Effector memory CD8-positive, alpha-beta T cell (primary cell): ENCODE measurements around the gene CBFA2T3.

ENCODE experiments used
- ATAC-seq: fragments of 150-1000 bp; cut with Tn5 transposase; replicated peaks from 2 replicates; pipeline ENCODE4 v1.10.0; 2021; ENCODE audit warnings: mild to moderate bottlenecking, moderate library complexity
- DNase-seq, 3 experiments: peaks; one replicate each; pipeline ENCODE4 v3.0.0; 2021
- H3K27ac Mint-ChIP-seq, 2 donors: one replicate each; pipeline ENCODE4 v1.8.0; 2022; ENCODE audit warnings: mild to moderate bottlenecking in 2 of 2, mixed read lengths in 2 of 2, moderate library complexity in 2 of 2
- H3K27me3 Mint-ChIP-seq, 2 donors: one replicate each; pipeline ENCODE4 v1.8.0; 2022; ENCODE audit warnings: mixed read lengths in 2 of 2
- H3K36me3 Mint-ChIP-seq: one replicate; pipeline ENCODE4 v1.8.0; 2022; ENCODE audit warnings: mild to moderate bottlenecking, moderate library complexity, mixed read lengths; ENCODE audit not compliant: insufficient read depth
- H3K4me1 Mint-ChIP-seq, 2 donors: one replicate each; pipeline ENCODE4 v1.8.0; 2022; ENCODE audit warnings: low read depth in 2 of 2, mixed read lengths in 2 of 2
- H3K4me3 Mint-ChIP-seq, 2 donors: one replicate each; pipeline ENCODE4 v1.8.0; 2022; ENCODE audit warnings: mild to moderate bottlenecking in 2 of 2, mixed read lengths in 2 of 2, moderate library complexity in 2 of 2
- H3K9me3 Mint-ChIP-seq, 2 donors: one replicate each; pipeline ENCODE4 v1.8.0; 2022; ENCODE audit warnings: mixed read lengths in 2 of 2

The CBFA2T3 gene

DNA sequence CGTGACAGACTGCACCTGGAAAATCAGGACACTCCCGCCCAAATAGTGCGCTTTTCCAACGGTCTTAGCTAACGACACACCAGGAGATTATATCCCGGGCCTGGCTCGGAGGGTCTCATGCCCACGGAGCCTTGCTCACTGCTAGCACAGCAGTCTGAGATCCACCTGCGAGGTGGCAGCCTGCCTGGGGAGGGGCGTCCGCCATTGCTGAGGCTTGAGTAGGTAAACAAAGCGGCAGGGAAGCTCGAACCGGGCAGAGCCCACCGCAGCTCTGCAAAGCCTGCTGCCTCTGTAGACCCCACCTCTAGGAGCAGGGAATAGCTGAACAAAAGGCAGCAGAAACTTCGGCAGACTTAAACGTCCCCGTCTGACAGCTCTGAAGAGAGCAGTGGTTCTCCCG, 125.4 kb downstream of the CBFA2T3 start:
- no peak for DNase-seq
- Mint-ChIP-seq H3K27me3 (no peaks in the 10 kb centered on the region), H3K27ac (no peak overlapping the region), H3K9me3 (no peaks in the 10 kb centered on the region), H3K36me3 (peaks cover 14% of the 10 kb centered on the region), H3K4me3 (no peak overlapping the region), H3K4me1 (peaks cover 7% of the 10 kb centered on the region in 2 donors)
- ATAC-seq: no peak

DNA sequence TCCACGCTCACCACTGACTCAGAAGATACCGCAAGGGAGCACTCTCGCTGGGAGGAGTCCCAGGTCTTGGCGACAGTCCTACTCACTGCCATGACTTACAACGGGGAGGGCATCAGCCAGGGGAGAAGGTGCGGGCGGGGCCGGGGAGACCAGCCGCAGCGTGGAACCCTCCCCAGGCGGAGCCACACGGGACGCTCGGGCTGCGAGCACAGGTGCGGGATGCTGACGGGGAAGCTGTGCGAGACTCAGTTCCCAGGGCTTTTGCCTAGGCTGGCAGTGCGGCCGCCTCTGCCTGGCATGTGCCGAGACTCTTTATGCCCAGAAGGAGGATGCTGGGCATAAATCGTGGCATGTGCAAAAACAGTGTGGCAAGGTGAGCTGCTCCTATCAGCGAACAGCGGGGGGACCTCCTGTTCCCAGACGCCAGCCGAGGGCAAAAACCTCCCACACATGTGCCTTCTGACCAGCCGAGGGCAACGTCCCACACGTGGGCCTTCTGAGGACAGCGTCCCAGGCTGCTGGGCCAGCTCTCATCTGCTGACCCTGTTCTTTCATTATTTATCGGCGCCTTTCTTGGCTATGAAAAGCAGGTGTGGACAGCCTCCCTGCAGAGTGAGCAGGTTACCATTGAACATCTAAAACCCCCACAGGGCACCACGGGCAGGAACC, 126.3 kb downstream of the CBFA2T3 start:
- no peak overlapping the region for H3K27ac Mint-ChIP-seq
- ATAC-seq (no peak), DNase-seq (no peak)
- H3K36me3 Mint-ChIP-seq: peaks cover 13% of the 10 kb centered on the region
- H3K4me1 Mint-ChIP-seq: peaks cover 7% of the 10 kb centered on the region in 2 donors
- no peaks in the 10 kb centered on the region for H3K27me3 Mint-ChIP-seq
- no peak overlapping the region for H3K4me3 Mint-ChIP-seq
- H3K9me3 Mint-ChIP-seq: no peaks in the 10 kb centered on the region

DNA sequence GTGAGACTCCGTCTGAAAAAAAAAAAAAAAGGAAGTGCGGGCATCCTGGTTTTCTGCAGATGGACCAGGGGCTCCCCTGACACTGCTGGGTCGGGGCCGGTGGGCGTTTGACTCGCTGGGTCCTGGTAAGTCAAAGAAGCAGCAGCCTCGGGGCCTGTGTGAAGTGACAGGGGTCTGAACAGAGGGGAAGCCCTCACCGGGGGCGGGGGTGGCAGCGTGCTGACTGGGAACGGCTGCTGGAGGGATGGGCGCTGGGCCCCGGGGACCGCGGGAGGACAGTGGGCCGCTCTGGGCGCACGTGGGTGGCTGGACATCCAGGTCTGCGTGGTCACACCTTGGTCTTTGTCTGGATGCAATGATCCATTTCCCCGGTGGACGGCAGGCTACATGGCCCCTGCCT, 128.4 kb downstream of the CBFA2T3 start:
- H3K4me1 Mint-ChIP-seq: peaks cover 0 to 3% of the 10 kb centered on the region in 2 donors
- no peaks in the 10 kb centered on the region for H3K27me3 Mint-ChIP-seq
- no peak for ATAC-seq
- no peak overlapping the region for H3K27ac Mint-ChIP-seq
- peaks cover 16% of the 10 kb centered on the region for H3K36me3 Mint-ChIP-seq
- no peak for DNase-seq
- no peak overlapping the region for H3K4me3 Mint-ChIP-seq
- H3K9me3 Mint-ChIP-seq: no peaks in the 10 kb centered on the region

DNA sequence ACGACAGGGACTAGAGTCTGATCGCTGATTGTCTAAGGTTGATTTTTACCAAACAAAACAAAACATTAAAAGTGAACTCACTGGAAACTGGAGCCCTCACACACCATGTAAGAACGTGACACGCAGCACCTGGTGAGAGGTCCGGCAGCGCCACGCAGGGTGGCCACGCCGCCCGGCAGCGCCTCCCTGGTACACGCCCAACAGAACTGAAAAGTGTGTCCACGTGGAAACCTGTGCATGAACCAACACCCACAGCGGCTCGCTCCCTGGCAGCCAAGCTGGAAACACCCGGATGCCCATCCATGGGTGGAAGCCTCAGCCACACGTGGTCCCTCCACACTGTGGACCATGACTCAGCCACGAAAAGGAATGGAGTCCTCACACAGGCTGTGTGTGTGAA, 129.4 kb downstream of the CBFA2T3 start:
- Mint-ChIP-seq H3K9me3 (no peaks in the 10 kb centered on the region), H3K27ac (no peak overlapping the region), H3K4me1 (peaks cover 0 to 6% of the 10 kb centered on the region in 2 donors), H3K27me3 (no peaks in the 10 kb centered on the region), H3K36me3 (peaks cover 22% of the 10 kb centered on the region), H3K4me3 (no peak overlapping the region)
- ATAC-seq: no peak
- DNase-seq: no peak

DNA sequence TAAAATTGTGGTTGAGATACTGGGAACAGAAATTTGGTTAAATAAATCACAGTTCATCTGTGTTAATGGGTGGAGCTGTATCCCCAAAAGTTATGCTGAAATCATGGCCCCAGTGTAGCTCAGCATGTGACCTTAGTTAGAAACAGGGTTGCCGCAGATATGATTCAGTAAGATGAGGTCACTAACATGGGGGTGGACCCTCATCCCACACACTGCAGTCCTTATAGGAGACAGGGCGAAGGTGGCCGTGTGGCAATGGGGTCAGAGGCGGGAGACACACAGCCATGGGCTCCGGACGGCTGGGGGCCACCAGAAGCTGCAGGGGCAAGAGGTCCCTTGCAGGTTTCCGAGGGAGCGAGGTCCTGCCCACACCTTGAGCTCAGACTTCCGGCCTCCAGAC, 130.9 kb downstream of the CBFA2T3 start:
- Mint-ChIP-seq H3K4me1 (peaks cover 4% of the 10 kb centered on the region in 2 donors), H3K36me3 (peaks cover 19% of the 10 kb centered on the region), H3K4me3 (no peak overlapping the region), H3K27me3 (no peaks in the 10 kb centered on the region), H3K27ac (no peak overlapping the region), H3K9me3 (no peaks in the 10 kb centered on the region)
- DNase-seq: no peak
- no peak for ATAC-seq

DNA sequence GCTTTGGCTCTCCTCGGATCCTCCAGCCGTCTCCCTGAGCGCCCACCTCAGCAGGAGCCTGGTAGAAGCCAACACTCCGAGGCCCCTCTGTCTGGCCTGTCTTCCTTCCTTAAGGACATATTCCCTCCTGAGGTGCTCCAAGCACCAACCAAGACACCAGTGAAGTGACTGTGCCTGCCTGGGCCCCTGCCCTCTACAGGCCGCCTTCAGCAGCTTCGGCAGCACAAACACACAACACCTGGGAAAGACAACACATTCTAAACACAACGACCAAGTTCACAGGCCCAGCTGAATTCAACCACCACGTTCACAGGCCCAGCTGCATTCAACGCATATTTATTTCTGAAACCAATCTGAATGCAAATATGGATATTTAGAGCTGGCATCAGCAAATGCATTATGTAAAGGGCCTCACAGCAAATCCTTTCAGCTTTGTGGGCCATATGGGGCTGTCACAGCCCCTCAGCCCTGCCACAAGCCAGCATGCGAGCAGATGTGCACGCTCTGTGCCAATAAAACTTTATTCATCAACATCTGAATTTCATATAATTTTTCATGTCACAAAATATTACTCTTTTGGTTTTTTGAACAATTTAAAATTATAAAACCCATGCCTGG, 132.5 kb downstream of the CBFA2T3 start:
- Mint-ChIP-seq H3K9me3 (no peaks in the 10 kb centered on the region), H3K27ac (peak overlapping the region in 1 of 2 donors; percentile 10), H3K4me3 (no peak overlapping the region), H3K27me3 (no peaks in the 10 kb centered on the region), H3K36me3 (peaks cover 17% of the 10 kb centered on the region), H3K4me1 (peaks cover 4% of the 10 kb centered on the region in 2 donors)
- ATAC-seq (no peak), DNase-seq (no peak)

DNA sequence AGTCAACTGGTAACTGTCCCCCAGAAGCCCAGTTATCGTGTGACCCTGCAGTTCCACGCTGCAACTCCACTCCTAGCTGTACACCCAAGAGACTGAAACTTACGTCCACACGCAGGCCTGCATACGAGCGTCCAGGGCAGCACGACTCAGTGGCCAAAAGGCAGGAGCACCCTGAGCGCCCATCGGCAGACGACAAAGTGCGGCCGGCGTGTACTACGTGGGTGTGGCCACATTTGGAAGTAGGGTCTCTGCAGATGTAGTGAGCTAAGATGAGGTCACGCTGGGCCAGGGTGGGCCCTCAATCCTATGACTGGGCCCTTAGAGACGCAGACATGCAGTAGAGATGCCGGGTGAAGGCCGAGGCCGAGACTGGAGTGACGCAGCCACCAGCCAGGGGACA, 133.8 kb downstream of the CBFA2T3 start:
- Mint-ChIP-seq H3K4me3 (no peak overlapping the region), H3K27me3 (no peaks in the 10 kb centered on the region), H3K4me1 (peaks cover 4% of the 10 kb centered on the region in 2 donors), H3K9me3 (no peaks in the 10 kb centered on the region), H3K36me3 (peaks cover 12% of the 10 kb centered on the region), H3K27ac (no peak overlapping the region)
- DNase-seq: no peak
- ATAC-seq: no peak

DNA sequence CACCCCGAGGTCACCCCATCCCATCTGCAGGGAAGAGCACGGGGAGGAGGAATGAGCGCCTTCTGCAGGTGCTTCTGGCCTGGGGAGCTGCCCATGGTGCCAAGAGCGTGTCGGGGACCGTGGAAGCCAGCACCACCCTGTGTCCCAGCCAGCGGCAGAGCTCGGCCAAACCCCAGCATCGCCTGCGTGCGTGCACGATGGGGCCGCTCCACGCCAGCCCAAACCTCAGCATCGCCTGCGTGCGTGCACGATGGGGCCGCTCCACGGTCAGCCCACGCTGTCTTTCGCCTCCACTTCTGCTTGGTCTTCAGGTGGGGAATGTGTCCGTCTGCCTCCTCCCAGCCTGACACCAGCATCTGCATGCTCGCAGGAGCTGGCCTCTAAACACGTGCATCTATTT, 134.2 kb downstream of the CBFA2T3 start:
- DNase-seq (no peak), ATAC-seq (no peak)
- Mint-ChIP-seq H3K36me3 (peaks cover 12% of the 10 kb centered on the region), H3K27me3 (no peaks in the 10 kb centered on the region), H3K9me3 (no peaks in the 10 kb centered on the region), H3K4me3 (no peak overlapping the region), H3K4me1 (peaks cover 4% of the 10 kb centered on the region in 2 donors), H3K27ac (no peak overlapping the region)

DNA sequence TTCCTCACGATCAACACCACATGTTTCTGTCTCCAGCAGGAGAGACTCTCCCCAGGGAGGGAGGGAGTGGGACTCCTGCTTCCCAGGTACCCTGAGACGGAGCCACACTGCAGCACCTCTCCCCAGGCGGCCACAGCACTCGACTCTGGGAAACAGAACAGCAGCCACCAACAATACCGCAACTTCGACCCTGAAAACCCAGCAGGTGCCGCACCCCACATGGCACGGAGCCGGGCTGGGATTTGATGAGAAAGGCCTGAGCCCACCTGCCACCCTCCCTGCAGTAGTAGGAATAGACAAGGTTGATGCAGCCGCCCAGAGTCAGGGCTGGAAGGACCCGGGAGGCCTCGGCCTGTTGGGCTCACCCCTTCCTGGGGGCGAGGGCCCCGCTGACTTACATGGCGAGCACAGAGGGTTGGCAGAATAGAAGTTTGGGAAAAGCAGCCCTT, 134.7 kb downstream of the CBFA2T3 start:
- H3K4me3 Mint-ChIP-seq: no peak overlapping the region
- H3K4me1 Mint-ChIP-seq: peaks cover 4% of the 10 kb centered on the region in 2 donors
- H3K27me3 Mint-ChIP-seq: no peaks in the 10 kb centered on the region

DNA sequence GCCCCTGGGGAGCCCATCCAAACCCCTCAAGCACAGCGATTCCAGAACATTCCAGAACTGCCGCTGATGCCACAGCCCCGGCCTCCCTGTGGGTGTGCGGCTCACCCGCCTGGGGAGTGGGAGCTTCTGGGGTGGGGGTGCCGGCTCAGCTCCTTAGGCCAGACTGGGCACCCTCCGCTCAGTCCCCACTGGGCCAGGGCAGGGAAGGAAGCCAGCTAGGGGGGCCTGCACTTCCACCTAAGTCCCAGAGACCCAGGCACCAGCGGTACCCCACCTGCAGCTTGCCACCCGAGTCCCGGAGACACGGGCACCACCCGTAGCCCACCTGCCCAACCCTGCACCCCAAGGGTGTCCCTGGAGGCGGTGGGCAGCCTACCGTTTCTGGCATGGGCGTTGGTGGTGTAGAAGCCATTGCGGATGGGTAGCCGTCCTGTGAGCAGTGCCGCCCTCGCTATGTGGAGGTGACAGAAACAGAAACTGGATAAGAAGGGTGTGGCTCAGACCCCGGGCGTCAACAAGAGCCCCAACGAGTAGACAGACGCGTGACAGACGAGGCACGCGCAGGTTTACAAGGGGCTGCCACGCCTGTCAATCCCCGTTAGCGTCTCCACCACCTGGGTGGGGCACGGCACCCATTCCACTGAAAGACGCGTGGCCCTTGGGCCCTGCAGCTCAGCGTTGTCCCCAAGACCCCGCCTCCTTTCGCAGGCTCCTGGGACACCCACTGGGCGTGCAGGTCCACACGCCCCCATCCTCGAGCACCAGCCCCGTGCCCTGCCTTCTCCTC, 135.3 kb downstream of the CBFA2T3 start:
- Mint-ChIP-seq H3K36me3 (peaks cover 14% of the 10 kb centered on the region), H3K9me3 (no peaks in the 10 kb centered on the region), H3K27me3 (no peaks in the 10 kb centered on the region), H3K27ac (no peak overlapping the region), H3K4me1 (peaks cover 4% of the 10 kb centered on the region in 2 donors), H3K4me3 (no peak overlapping the region)
- no peak for DNase-seq
- ATAC-seq: no peak

More for the DNA sequence above, 134.7 kb downstream of the CBFA2T3 start:
- Mint-ChIP-seq H3K36me3 (peaks cover 12% of the 10 kb centered on the region), H3K9me3 (no peaks in the 10 kb centered on the region), H3K27ac (no peak overlapping the region)
- no peak for DNase-seq
- ATAC-seq: no peak

DNA sequence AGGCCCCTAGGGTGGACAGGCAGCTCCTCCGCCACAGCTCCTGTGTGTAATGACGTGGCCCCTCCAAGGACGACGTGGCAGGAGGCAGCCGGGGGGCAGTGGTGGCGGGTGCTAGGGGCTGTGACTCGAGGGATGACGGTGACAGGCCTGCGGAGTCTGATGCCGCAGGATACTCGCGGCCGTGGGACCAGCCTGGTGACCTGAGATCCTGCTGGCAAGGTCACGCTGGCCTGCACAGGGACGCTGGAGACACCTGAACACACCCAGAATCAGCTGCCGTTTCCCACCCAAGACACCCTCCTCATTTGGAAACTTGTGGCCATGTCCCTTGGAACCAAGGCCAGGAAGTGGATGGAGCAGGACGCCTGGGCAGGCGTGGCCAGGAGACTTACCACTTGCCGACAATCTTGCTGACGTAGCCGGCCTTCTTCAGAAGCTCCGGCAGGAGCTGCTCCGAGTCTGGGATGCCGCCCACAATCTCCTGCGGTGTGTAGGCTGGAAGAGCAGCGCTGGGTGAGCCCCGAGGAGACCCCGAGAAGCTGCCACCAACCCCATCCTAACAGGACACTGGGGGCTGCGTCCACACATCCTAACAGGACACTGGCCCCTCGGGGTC, 136.3 kb downstream of the CBFA2T3 start:
- no peak for ATAC-seq
- H3K4me3 Mint-ChIP-seq: no peak overlapping the region
- H3K9me3 Mint-ChIP-seq: no peaks in the 10 kb centered on the region

DNA sequence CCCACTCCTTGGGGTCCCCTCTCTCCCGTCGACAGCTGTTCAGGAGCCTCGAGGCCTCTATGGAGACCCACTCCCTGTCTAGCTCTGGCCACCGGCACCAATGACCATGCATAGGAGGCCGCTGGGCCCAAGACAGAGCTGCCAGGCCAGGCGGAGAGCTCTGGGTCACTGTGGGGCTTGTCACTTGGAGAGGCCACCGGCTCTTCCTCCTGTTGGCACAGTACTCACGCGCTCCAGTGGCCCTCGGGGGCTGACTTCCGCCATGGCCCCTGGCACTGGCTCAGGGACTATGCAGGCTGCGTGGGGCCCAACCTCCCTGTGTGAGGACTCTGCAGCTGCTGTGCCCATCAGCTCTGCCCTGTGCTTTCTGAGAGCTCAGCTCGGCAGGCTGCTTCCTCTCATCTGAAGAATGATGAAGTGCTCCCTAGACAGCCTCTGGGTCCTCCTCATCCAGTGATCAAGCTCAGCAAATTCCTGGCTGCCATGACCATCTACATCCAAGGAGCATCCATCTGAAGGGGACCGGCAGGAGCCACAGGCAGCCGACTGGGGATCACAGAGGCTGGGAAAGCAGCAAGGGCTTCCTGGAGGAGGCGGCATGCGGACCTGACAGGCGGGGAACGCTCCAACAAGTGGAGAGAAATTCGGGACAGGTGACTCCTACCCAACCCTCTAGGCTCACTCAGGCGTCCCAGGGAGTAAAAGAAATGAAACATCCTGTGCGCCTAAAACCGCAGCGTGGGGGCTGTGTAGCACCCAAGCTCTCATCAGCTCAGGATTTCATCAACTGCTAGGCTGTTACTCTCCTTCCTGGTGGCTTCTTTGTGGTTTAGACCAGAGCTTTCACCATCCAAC, 137.0 kb downstream of the CBFA2T3 start:
- Mint-ChIP-seq H3K36me3 (peaks cover 13% of the 10 kb centered on the region), H3K4me1 (peaks cover 4% of the 10 kb centered on the region in 2 donors), H3K4me3 (no peak overlapping the region), H3K27me3 (no peaks in the 10 kb centered on the region), H3K27ac (no peak overlapping the region), H3K9me3 (no peaks in the 10 kb centered on the region)
- no peak for DNase-seq
- ATAC-seq: no peak

More for the DNA sequence above, 136.3 kb downstream of the CBFA2T3 start:
- no peak for DNase-seq
- Mint-ChIP-seq H3K27me3 (no peaks in the 10 kb centered on the region), H3K27ac (no peak overlapping the region), H3K4me1 (peaks cover 4% of the 10 kb centered on the region in 2 donors), H3K36me3 (peaks cover 17% of the 10 kb centered on the region)
